ENCODE results near the gene ACAP3. TPM values are rescaled to one million over a fixed set of nuclear protein-coding genes. Genes with fewer than 3 reads are reported as not detected.

ACAP3 gene
- total RNA-seq, 1 experiment from 2014 or later = 42.2 TPM

GRCh38 chr1:1322418-1322817, 14.7 kb upstream of the ACAP3 start (continued):
- TF ChIP-seq, protein P1, sequence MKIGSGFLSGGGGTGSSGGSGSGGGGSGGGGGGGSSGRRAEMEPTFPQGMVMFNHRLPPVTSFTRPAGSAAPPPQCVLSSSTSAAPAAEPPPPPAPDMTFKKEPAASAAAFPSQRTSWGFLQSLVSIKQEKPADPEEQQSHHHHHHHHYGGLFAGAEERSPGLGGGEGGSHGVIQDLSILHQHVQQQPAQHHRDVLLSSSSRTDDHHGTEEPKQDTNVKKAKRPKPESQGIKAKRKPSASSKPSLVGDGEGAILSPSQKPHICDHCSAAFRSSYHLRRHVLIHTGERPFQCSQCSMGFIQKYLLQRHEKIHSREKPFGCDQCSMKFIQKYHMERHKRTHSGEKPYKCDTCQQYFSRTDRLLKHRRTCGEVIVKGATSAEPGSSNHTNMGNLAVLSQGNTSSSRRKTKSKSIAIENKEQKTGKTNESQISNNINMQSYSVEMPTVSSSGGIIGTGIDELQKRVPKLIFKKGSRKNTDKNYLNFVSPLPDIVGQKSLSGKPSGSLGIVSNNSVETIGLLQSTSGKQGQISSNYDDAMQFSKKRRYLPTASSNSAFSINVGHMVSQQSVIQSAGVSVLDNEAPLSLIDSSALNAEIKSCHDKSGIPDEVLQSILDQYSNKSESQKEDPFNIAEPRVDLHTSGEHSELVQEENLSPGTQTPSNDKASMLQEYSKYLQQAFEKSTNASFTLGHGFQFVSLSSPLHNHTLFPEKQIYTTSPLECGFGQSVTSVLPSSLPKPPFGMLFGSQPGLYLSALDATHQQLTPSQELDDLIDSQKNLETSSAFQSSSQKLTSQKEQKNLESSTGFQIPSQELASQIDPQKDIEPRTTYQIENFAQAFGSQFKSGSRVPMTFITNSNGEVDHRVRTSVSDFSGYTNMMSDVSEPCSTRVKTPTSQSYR (CRISPR knock-in tag; IDR thresholded peaks at IDR 0.05) = no peak
- no peak for TF ChIP-seq NR1H2 (CRISPR knock-in tag; IDR thresholded peaks at IDR 0.05)
- TF ChIP-seq, protein P2, sequence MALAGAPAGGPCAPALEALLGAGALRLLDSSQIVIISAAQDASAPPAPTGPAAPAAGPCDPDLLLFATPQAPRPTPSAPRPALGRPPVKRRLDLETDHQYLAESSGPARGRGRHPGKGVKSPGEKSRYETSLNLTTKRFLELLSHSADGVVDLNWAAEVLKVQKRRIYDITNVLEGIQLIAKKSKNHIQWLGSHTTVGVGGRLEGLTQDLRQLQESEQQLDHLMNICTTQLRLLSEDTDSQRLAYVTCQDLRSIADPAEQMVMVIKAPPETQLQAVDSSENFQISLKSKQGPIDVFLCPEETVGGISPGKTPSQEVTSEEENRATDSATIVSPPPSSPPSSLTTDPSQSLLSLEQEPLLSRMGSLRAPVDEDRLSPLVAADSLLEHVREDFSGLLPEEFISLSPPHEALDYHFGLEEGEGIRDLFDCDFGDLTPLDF (CRISPR knock-in tag; IDR thresholded peaks at IDR 0.05) = no peak
- no peak for TF ChIP-seq ZMAT4 (CRISPR knock-in tag; IDR thresholded peaks at IDR 0.05)

DNA sequence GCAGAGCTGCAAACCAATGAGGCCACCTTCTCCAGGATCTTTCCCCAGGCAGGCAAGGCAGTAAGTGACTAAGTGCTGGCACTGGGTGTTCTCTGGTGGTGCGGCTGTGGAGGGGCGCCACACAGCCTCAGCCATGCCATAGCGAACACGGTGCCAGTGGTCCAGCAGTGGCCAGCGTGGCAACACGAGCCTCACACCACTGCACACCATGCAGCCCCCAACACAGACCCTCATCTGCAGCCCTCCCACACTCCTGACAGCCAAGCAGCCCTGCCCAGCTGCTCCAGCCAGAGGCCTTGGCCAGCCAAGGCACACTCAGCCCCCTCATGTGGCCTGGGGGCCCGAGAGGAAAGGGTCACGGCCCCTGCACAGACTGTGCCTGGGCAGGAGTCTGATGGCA, 13.7 kb upstream of the ACAP3 start:
- TF ChIP-seq CREM (CRISPR knock-in tag; IDR thresholded peaks at IDR 0.05) = no peak
- no peak for TF ChIP-seq NR3C1 (CRISPR knock-in tag; conservative IDR thresholded peaks at IDR 0.05; ENCODE audit: low read depth)
- no peak for TF ChIP-seq ZNF396 (CRISPR knock-in tag; IDR thresholded peaks at IDR 0.05; ENCODE audit: borderline replicate concordance)
- no peak for TF ChIP-seq RORB (CRISPR knock-in tag; IDR thresholded peaks at IDR 0.05)
- TF ChIP-seq, protein P1 (CRISPR knock-in tag; IDR thresholded peaks at IDR 0.05) = no peak
- TF ChIP-seq ETV6 (CRISPR knock-in tag; IDR thresholded peaks at IDR 0.05) = no peak
- TF ChIP-seq, protein P3, sequence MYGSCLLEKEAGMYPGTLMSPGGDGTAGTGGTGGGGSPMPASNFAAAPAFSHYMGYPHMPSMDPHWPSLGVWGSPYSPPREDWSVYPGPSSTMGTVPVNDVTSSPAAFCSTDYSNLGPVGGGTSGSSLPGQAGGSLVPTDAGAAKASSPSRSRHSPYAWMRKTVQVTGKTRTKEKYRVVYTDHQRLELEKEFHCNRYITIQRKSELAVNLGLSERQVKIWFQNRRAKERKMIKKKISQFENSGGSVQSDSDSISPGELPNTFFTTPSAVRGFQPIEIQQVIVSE (CRISPR knock-in tag; IDR thresholded peaks at IDR 0.05; ENCODE audit: borderline replicate concordance) = no peak
- TF ChIP-seq, protein P2 (CRISPR knock-in tag; IDR thresholded peaks at IDR 0.05) = no peak
- no peak for TF ChIP-seq JUN (CRISPR knock-in tag; IDR thresholded peaks at IDR 0.05)
- no peak for TF ChIP-seq ZNF219 (CRISPR knock-in tag; IDR thresholded peaks at IDR 0.05; ENCODE audit: borderline replicate concordance)
- no peak for TF ChIP-seq TP53 (CRISPR knock-in tag; IDR thresholded peaks at IDR 0.05)
- no peak for TF ChIP-seq TEAD4 (CRISPR knock-in tag; IDR thresholded peaks at IDR 0.05)
- POLR2A ChIA-PET = no interaction called here

More for the DNA sequence above, 13.7 kb upstream of the ACAP3 start:
- Mint-ChIP-seq H3K36me3 (peaks cover 11% of the 10 kb centered on the region), H3K27ac (no peak overlapping the region), H3K4me3 (no peak overlapping the region), H3K27me3 (ENCODE audit: low read depth) (no peaks in the 10 kb centered on the region), H3K9me3 (no peaks in the 10 kb centered on the region), H3K4me1 (peaks cover 11% of the 10 kb centered on the region)
- CTCF ChIA-PET = no interaction called here
- ATAC-seq = no peak
- no peak for DNase-seq (ENCODE audit: low spot score)

All from WTC11 (cell line).